Common myeloid progenitor, CD34-positive (primary cell): Measurements from ENCODE around the gene LGI4.
"Not testable (repeated sequence)": the region's sequence is repeated elsewhere in the genome, so short reads cannot be mapped to it uniquely, and the experiment has no call there.

Experiments used
- CTCF ChIA-PET: fragments of 350-600 bp; sonication (Branson Sonifier 250); formaldehyde crosslinking; loops from one replicate; lab custom pipeline; 2021; ENCODE audit warnings: antibody characterized with exemption; lab: Charles Lee
- POLR2A ChIA-PET: fragments of 350-600 bp; sonication (Branson Sonifier 250); formaldehyde crosslinking; loops from one replicate; lab custom pipeline; 2021; ENCODE audit warnings: antibody characterized with exemption; lab: Charles Lee
- DNase-seq, 3 donors: peaks; one replicate each; pipeline versions ENCODE4 v3.0.0 to v3.0.0-alpha.2; 2013
- H3K27ac ChIP-seq, 2 experiments: 1 replicate in 1 of 2; 2 replicates in 1 of 2; pipeline ENCODE4 v1.7.0; 2013; ENCODE audit warnings: inconsistent platforms in 2 of 2, low read length in 2 of 2, mild to moderate bottlenecking in 2 of 2, low read depth in 1 of 2, moderate library complexity in 1 of 2; ENCODE audit not compliant: severe bottlenecking in 2 of 2, insufficient read depth in 1 of 2, poor library complexity in 1 of 2
- H3K27me3 ChIP-seq, 5 experiments: replicated peaks in 2 of 5; 1 replicate in 3 of 5; 2 replicates in 2 of 5; pipeline versions ENCODE4 v1.6.1 to v1.7.0; 2013; ENCODE audit warnings: low read length in 4 of 5, mild to moderate bottlenecking in 2 of 5, moderate library complexity in 2 of 5, inconsistent platforms in 1 of 5; ENCODE audit not compliant: insufficient read depth in 5 of 5, control insufficient read depth in 4 of 5
- H3K36me3 ChIP-seq, 4 experiments: 1 replicate in 2 of 4; 2 replicates in 2 of 4; pipeline versions ENCODE4 v1.6.1 to v1.7.0; 2013; ENCODE audit warnings: low read length in 3 of 4, control low read depth in 1 of 4, mild to moderate bottlenecking in 1 of 4; ENCODE audit not compliant: control insufficient read depth in 4 of 4, insufficient read depth in 4 of 4
- H3K4me1 ChIP-seq, 4 experiments: 1 replicate in 3 of 4; 2 replicates in 1 of 4; pipeline versions ENCODE4 v1.6.1 to v1.7.1; 2013; ENCODE audit warnings: low read length in 3 of 4, mild to moderate bottlenecking in 3 of 4, control low read depth in 1 of 4, inconsistent platforms in 1 of 4, moderate library complexity in 1 of 4; ENCODE audit not compliant: control insufficient read depth in 4 of 4, insufficient read depth in 4 of 4; ENCODE audit errors: control extremely low read depth in 1 of 4
- H3K4me3 ChIP-seq, 7 experiments: 1 replicate in 4 of 7; 2 replicates in 3 of 7; pipeline versions ENCODE4 v1.5.1 to v1.7.0; 2013; ENCODE audit warnings: mild to moderate bottlenecking in 7 of 7, low read length in 6 of 7, moderate library complexity in 6 of 7, inconsistent platforms in 2 of 7, low read depth in 2 of 7, control low read depth in 1 of 7; ENCODE audit not compliant: insufficient read depth in 4 of 7, control insufficient read depth in 1 of 7; ENCODE audit errors: extremely low read depth in 1 of 7
- H3K9me3 ChIP-seq, 5 experiments: 1 replicate in 4 of 5; 2 replicates in 1 of 5; pipeline versions ENCODE4 v1.6.1 to v1.7.1; 2013; ENCODE audit warnings: low read length in 4 of 5, mild to moderate bottlenecking in 2 of 5, inconsistent platforms in 1 of 5, low read depth in 1 of 5, moderate library complexity in 1 of 5; ENCODE audit not compliant: control insufficient read depth in 4 of 5, insufficient read depth in 2 of 5; ENCODE audit errors: control extremely low read depth in 1 of 5
- WGBS: methylation state at CpG from one replicate; pipeline ENCODE4 v1.1.5; 2013; ENCODE audit not compliant: insufficient coverage; 5-methylcytosine and 5-hydroxymethylcytosine counted together

The LGI4 gene

GRCh38 chr19:35101949-35102348 lies 32.9 kb downstream of the LGI4 start:
- H3K36me3 ChIP-seq, H3K27ac ChIP-seq, H3K4me1 ChIP-seq, DNase-seq, H3K4me3 ChIP-seq, H3K9me3 ChIP-seq, H3K27me3 ChIP-seq: not testable (repeated sequence)
- POLR2A ChIA-PET = interaction anchor here (0.6 kb wide), 1 partner anchor 8 kb away, joined by 4 read pairs; no protein-coding TSS in a partner anchor
- 83% methylated on average over 2 of the region's 10 CpGs for WGBS
- CTCF ChIA-PET = interaction anchor here (1.2 to 2.7 kb wide), 3 partner anchors 15 to 34 kb away, joined by 3 to 12 read pairs (median 4); partner anchors contain the start of gene LGI4

GRCh38 chr19:35100588-35101533 lies 34.0 kb downstream of the LGI4 start:
- no peaks in the 10 kb centered on the region for H3K4me1 ChIP-seq
- H3K36me3 ChIP-seq = no peaks in the 10 kb centered on the region
- no peaks in the 10 kb centered on the region for H3K9me3 ChIP-seq
- H3K4me3 ChIP-seq = no peak overlapping the region
- CTCF ChIA-PET = interaction anchor here (0.6 to 3.2 kb wide), 9 partner anchors 10 to 57 kb away, joined by 3 to 14 read pairs (median 4); partner anchors contain the start of gene LGI4
- no peak overlapping the region for H3K27ac ChIP-seq
- POLR2A ChIA-PET = no interaction called here
- WGBS = 98% methylated on average over 13 of the region's 16 CpGs
- H3K27me3 ChIP-seq = no peaks in the 10 kb centered on the region
- no peak for DNase-seq

- DNase-seq = no peak
- Histone ChIP-seq H3K4me3 (no peak overlapping the region), H3K27ac (no peak overlapping the region), H3K36me3 (no peaks in the 10 kb centered on the region), H3K9me3 (no peaks in the 10 kb centered on the region), H3K4me1 (no peaks in the 10 kb centered on the region), H3K27me3 (no peaks in the 10 kb centered on the region)
- POLR2A ChIA-PET = no interaction called here
- 98% methylated on average over 12 of the region's 13 CpGs for WGBS
- CTCF ChIA-PET = interaction anchor here (0.6 to 3.2 kb wide), 7 partner anchors 9 to 56 kb away, joined by 3 to 14 read pairs (median 4); partner anchors contain the start of gene LGI4
These were observed 35.0 kb downstream of the LGI4 start for GRCh38 chr19:35099897-35100275.

GRCh38 chr19:35099155-35099896 lies 35.5 kb downstream of the LGI4 start:
- ChIA-PET POLR2A (no interaction called here), CTCF (interaction anchor here (1.3 to 3.2 kb wide), 5 partner anchors 9 to 37 kb away, joined by 3 to 14 read pairs (median 4); partner anchors contain the start of gene LGI4)
- WGBS = 94% methylated on average over 18 of the region's 21 CpGs
- Histone ChIP-seq H3K4me3 (no peak overlapping the region), H3K4me1 (no peaks in the 10 kb centered on the region), H3K27me3 (no peaks in the 10 kb centered on the region), H3K36me3 (no peaks in the 10 kb centered on the region), H3K9me3 (no peaks in the 10 kb centered on the region), H3K27ac (no peak overlapping the region)
- DNase-seq = no peak

- Histone ChIP-seq H3K27ac (no peak overlapping the region), H3K27me3 (no peaks in the 10 kb centered on the region), H3K4me3 (no peak overlapping the region), H3K9me3 (no peaks in the 10 kb centered on the region), H3K36me3 (no peaks in the 10 kb centered on the region), H3K4me1 (no peaks in the 10 kb centered on the region)
- WGBS = 91% methylated on average over 25 of the region's 29 CpGs
- no peak for DNase-seq
- POLR2A ChIA-PET = no interaction called here
- CTCF ChIA-PET = interaction anchor here (0.7 to 3.2 kb wide), 6 partner anchors 8 to 364 kb away, joined by 3 to 14 read pairs (median 3); no protein-coding TSS in a partner anchor
These were observed 36.3 kb downstream of the LGI4 start for GRCh38 chr19:35098413-35099049.

GRCh38 chr19:35095667-35096368 lies 39.0 kb downstream of the LGI4 start:
- peaks cover 0 to 1% (median 0%) of the 10 kb centered on the region in 5 experiments for H3K27me3 ChIP-seq
- no peaks in the 10 kb centered on the region for H3K36me3 ChIP-seq
- DNase-seq = no peak
- no peak overlapping the region for H3K4me3 ChIP-seq
- peaks cover 0 to 2% (median 2%) of the 10 kb centered on the region in 4 experiments for H3K4me1 ChIP-seq
- ChIA-PET POLR2A (no interaction called here), CTCF (interaction anchor here (0.7 to 1.5 kb wide), 2 partner anchors 17 to 28 kb away, joined by 3 to 9 read pairs; no protein-coding TSS in a partner anchor)
- 92% methylated on average over 6 of the region's 8 CpGs for WGBS
- H3K27ac ChIP-seq = no peak overlapping the region
- no peaks in the 10 kb centered on the region for H3K9me3 ChIP-seq
